Adrenal gland (tissue), 5 donors: ENCODE results near the gene NMB.

Experiments used
- CTCF ChIP-seq, 6 experiments: fragments of 450-650 bp in 4 of 6; fragments of 200-600 bp in 2 of 6; sonication (generic) in 1 of 6; IDR thresholded peaks; 1 replicate in 5 of 6; 2 replicates in 1 of 6; pipeline versions ENCODE4 v1.5.1 to v1.8.0; 2016 to 2021; ENCODE audit warnings: antibody characterized with exemption in 6 of 6, mild to moderate bottlenecking in 2 of 6, moderate library complexity in 1 of 6
- POLR2A ChIP-seq, 2 donors: fragments of 450-650 bp; IDR thresholded peaks; one replicate each; pipeline ENCODE4 v1.6.1; 2017; ENCODE audit warnings: antibody characterized with exemption in 2 of 2, mild to moderate bottlenecking in 2 of 2, moderate library complexity in 1 of 2
- donor health status: DM: no; HTN: no; CAD: no.

- no peak for TF ChIP-seq CTCF (IDR thresholded peaks at IDR 0.05)
- TF ChIP-seq POLR2A (IDR thresholded peaks at IDR 0.05): no peak
Measured at GRCh38 chr15:84697236-84697990, 39.4 kb upstream of the NMB start.
